ENCODE results near the gene SRGAP2C.
"Not testable (repeated sequence)": the region's sequence is repeated elsewhere in the genome, so short reads cannot be mapped to it uniquely, and the experiment has no call there.

GRCh38 chr1:121232445-121233125 is 47.8 kb downstream of the SRGAP2C start:
- not testable (repeated sequence) for TF ChIP-seq CTCF (conservative IDR thresholded peaks at IDR 0.05); EZH2 (IDR thresholded peaks at IDR 0.05; ENCODE audit: low read depth)

All from PC-9 (cell line).